SH-SY5Y (cell line): Measurements from ENCODE around the gene HS6ST2.

Experiments
- GATA2 ChIP-seq: IDR thresholded peaks from 2 replicates; pipeline ENCODE4 v1.6.1; 2011; ENCODE audit warnings: mild to moderate bottlenecking, low read depth, low read length
- GATA3 ChIP-seq: IDR thresholded peaks from 2 replicates; pipeline ENCODE4 v1.6.1; 2011; ENCODE audit warnings: low read depth, mild to moderate bottlenecking, low read length, moderate library complexity

HS6ST2 gene

GRCh38 chrX:132692066-132692465, 266.4 kb downstream of the HS6ST2 start:
- TF ChIP-seq GATA3 (no peak), GATA2 (no peak)

- TF ChIP-seq GATA2: no peak
- no peak for TF ChIP-seq GATA3
These were observed 268.5 kb downstream of the HS6ST2 start for GRCh38 chrX:132689612-132690563.

GRCh38 chrX:132685276-132685675, 273.2 kb downstream of the HS6ST2 start:
- TF ChIP-seq GATA3: no peak
- no peak for TF ChIP-seq GATA2

- TF ChIP-seq GATA3: no peak
- no peak for TF ChIP-seq GATA2
These were observed 281.2 kb downstream of the HS6ST2 start for GRCh38 chrX:132677233-132677716.

GRCh38 chrX:132676561-132677186, 281.8 kb downstream of the HS6ST2 start:
- TF ChIP-seq GATA2: no peak
- no peak for TF ChIP-seq GATA3

GRCh38 chrX:132676102-132676501, 282.3 kb downstream of the HS6ST2 start:
- TF ChIP-seq GATA3 (no peak), GATA2 (no peak)

GRCh38 chrX:132673331-132673730, 285.1 kb downstream of the HS6ST2 start:
- TF ChIP-seq GATA2 (no peak), GATA3 (no peak)

- TF ChIP-seq GATA3: no peak
- TF ChIP-seq GATA2: no peak
These were observed 287.2 kb downstream of the HS6ST2 start for GRCh38 chrX:132671229-132671641.

GRCh38 chrX:132669142-132669541, 289.3 kb downstream of the HS6ST2 start:
- TF ChIP-seq GATA2 (no peak), GATA3 (no peak)

GRCh38 chrX:132668178-132668577, 290.3 kb downstream of the HS6ST2 start:
- no peak for TF ChIP-seq GATA3
- no peak for TF ChIP-seq GATA2

GRCh38 chrX:132665676-132666075, 292.8 kb downstream of the HS6ST2 start:
- TF ChIP-seq GATA2: no peak
- no peak for TF ChIP-seq GATA3

- TF ChIP-seq GATA2 (no peak), GATA3 (no peak)
These were observed 294.2 kb downstream of the HS6ST2 start for GRCh38 chrX:132664273-132664672.

GRCh38 chrX:132662844-132663243, 295.6 kb downstream of the HS6ST2 start:
- TF ChIP-seq GATA2 (no peak), GATA3 (no peak)

GRCh38 chrX:132657876-132658275, 300.6 kb downstream of the HS6ST2 start:
- TF ChIP-seq GATA3 (no peak), GATA2 (no peak)

GRCh38 chrX:132652871-132653270, 305.6 kb downstream of the HS6ST2 start:
- no peak for TF ChIP-seq GATA2
- no peak for TF ChIP-seq GATA3
